Activated naive CD4-positive, alpha-beta T cell treated with anti-CD3 and anti-CD28 coated beads, Interleukin-2, amount 50 U/mL, for 16 hours (primary cell): Measurements from ENCODE around the gene RPL36AL.
"Not testable (repeated sequence)": the region's sequence is repeated elsewhere in the genome, so short reads cannot be mapped to it uniquely, and the experiment has no call there.

ENCODE experiments used
- DNase-seq: peaks from one replicate; pipeline ENCODE4 v3.0.0-alpha.2; 2020

Gene RPL36AL

DNA sequence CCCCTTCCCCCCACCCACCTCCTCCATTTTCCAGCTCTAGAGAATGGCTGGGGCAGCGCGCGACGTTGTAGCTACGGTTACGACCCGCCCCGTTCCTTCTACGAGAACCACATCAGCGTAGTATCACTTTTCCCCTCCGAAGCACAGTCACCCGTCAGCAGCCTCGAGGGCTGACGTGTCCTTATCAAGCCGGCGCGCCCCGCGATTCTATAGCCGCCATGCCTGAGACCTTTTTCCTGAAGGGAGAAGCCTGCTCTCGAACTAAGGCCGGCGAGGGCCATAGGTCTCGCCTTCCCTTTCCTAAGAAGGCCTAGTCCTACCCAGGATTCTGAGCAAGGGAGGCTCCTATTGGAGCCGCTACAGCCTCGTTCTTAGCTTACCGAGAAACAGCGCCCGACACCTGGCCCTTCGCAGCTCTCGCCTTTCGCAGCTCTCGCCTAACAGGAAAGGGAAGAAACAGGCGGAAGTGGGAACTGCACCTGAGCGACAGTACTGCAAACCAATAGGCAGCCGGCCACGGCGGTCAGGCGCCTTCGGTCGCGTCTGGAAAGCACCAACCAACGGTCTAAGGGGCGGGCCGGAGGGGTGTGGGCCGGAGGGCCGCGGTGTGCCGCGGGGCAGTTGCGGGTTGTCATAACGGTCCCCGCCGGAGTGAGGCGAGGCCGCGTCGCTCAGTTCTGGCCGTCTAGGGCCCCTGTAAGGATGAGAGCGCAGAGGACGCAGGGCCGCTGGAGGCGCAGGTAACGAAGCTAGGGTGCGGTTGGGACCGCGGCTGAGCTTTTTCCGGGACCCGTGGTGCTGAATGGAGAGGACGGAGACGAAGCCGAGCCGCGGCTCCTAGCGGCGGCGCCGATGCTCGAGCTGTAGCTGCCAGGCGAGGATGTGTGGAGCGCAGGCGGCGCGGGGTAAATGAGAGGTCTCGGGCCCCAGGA is at the start of gene RPL36AL, which contains the start of gene MGAT2:
Gene RPL36AL, minus strand, starts transcription at position 445 of the 932 bp plus-strand sequence. CDS start 1,522 bp downstream, outside the sequence.
Gene MGAT2, plus strand, starts transcription at position 618 of the 932 bp plus-strand sequence. CDS start 470 bp downstream, outside the sequence.
- DNase-seq: peak; percentile 94

DNA sequence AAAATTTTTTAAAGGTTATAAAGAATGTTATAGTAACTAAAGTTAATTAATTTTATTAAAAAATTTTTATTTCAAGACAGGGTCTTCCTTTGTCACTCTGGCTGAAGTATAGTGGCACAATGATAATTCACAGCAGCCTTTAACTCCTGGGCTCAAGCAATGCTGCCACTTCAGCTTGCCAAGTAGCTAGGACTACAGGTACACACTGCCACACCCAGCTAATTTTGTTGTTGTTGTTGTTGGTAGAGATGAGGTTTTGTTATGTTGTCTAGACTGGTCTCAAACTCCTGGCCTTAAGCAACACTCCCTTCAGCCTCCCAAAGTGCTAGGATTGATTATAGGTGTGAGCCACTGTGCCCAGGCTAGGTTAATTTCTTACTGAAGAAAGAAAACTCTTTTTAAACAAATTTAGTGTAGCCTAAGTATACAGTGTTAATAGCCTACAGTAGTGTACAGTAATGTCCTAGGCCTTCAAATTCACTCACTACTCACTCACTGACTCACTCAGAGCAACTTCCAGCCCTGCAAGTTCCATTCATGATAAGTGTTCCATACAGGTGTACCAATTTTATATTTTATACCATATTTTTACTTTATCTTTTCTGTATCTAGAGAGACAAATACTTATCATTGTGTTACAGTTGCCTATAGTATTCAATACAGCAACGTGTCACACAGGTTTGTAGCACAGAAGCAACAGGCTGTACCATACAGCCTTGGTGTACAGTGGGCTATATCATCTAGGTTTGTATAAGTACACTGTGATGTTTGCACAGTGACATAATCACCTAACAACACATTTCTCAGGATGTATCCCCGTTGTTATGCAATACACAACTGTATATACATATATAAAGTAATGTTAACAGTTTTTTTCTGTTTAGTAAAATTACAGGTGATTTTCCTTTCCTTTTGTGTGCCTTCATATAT is 39.4 kb upstream of the RPL36AL start:
- no peak for DNase-seq

- not testable (repeated sequence) for DNase-seq
Observed at GRCh38 chr14:49657500-49657899, 37.1 kb upstream of the RPL36AL start.

DNA sequence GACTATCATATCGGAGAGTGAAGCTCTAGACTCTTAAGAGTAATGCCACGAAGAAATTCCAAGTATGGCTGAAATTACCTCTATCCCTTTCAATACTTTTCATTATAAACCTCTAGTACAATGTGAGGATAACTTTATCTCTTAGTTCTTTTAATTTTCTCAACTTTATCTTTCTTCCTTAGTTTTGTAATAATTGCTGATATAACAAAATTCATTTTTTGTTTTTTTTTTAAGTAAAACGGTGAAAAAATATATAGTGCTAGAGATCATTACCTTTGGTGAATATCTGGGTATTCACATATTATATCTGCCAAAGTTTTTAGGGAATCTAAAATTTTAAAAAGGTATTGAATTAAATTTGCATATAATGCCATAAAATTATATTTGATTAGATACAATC is 34.1 kb upstream of the RPL36AL start:
- DNase-seq: no peak

GRCh38 chr14:49653508-49653907 is 33.1 kb upstream of the RPL36AL start:
- no peak for DNase-seq

GRCh38 chr14:49642163-49642562 is 21.7 kb upstream of the RPL36AL start:
- DNase-seq: no peak

DNA sequence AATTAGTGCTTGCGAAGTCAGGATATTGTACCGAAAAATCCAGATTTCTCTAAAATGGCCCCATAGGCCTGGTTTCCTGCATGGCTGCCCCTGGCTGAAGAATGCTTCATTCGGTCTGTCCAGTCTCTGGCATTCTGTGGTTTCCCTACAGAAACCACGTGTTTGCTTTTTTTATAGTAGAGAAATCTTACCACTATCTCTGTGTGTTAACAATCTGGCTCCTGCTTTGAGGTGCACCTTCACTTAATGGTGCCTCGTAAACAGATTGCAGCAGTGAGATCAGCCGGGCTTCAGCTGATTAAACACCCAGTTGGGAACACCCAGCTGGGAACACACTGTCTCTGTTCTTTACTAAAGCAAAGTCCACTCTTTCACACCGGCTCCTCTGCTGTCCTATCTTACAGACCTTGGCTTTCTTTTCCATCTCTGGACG is 21.3 kb upstream of the RPL36AL start:
- no peak for DNase-seq

DNA sequence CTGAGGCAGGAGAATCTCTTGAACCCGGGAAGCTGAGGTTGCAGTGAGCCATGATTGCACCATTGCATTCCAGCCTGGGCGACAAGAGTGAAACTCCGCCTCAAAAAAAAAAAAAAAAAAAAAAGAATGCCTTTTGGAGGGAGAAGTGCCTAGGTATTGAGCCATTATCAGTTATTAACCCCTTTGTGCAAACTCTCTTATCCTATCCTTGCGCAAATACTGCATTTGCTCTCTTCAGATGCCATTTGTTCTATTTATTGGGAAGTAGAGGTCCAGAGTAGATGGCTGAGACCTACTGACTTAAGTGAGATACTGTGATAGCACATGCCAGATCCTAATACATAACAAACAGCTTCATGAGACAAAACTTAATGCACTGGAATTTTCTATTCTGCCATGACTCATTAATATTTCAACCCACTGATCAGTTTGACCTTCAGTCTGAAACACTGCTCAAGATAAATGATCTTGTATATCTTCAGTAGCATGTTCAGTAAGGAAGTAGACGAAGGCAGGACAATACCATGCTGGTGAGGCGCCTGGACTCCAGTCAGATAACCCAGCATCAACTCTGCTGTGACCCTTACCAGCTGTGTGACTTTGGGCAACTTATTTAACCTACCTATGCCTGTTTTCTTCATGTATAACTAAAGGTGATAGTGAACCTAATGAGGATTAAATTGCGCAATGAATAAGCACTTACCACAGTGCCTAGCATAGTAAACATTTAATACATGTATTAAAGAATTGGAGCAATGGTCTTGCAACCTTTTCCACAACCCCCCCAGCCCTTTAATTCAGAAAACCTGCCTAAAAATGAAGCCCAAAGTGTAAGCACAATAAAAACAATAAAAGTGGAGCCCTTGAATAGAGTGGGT is 20.4 kb upstream of the RPL36AL start:
- no peak for DNase-seq

- no peak for DNase-seq
Observed at GRCh38 chr14:49637534-49638078, 17.2 kb upstream of the RPL36AL start.

- no peak for DNase-seq
Observed at GRCh38 chr14:49636866-49637265, 16.4 kb upstream of the RPL36AL start.

DNA sequence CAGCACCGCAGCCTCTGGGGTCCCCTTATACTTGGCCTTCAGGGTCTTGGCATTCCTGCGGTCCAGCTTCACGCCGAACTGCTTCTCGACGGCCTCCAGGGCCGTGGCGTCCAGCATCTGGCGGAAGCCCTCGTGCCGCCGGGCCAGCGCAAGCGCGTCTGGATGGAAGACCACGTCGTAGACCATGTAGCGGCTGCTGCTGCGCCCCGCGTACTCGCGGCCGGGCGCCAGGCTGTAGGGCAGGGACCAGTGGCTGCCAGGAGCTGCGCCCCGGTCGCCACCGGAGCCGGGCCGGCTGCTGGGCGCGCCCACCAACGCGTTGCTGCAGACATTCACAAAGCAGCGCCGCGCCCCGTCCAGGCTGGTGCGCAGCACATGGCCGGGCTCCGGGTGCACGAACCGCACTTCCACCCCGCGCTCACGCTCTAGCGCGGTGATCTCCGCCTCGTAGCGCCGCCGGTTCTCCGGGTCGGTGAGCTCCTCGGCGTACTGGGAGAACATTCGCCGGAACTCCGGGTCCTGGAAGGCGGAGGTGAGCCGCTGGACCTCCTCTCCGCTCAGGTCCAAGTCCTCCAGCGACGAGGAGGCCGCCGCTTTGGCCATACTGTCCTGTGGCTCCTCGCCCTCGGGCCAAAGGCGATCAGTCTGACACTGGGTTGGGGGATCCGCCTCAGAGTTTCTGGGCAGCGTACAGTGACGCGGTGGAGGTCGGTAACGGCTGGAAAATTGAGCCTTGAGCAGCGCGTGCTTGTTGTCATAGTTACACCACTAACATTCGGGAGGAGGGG is 14.3 kb upstream of the RPL36AL start, which contains the start of gene DNAAF2:
Gene DNAAF2, minus strand, starts transcription at position 698 of the 788 bp plus-strand sequence. Its CDS starts 95 bp downstream, at position 603.
- peak; percentile 73 for DNase-seq

DNA sequence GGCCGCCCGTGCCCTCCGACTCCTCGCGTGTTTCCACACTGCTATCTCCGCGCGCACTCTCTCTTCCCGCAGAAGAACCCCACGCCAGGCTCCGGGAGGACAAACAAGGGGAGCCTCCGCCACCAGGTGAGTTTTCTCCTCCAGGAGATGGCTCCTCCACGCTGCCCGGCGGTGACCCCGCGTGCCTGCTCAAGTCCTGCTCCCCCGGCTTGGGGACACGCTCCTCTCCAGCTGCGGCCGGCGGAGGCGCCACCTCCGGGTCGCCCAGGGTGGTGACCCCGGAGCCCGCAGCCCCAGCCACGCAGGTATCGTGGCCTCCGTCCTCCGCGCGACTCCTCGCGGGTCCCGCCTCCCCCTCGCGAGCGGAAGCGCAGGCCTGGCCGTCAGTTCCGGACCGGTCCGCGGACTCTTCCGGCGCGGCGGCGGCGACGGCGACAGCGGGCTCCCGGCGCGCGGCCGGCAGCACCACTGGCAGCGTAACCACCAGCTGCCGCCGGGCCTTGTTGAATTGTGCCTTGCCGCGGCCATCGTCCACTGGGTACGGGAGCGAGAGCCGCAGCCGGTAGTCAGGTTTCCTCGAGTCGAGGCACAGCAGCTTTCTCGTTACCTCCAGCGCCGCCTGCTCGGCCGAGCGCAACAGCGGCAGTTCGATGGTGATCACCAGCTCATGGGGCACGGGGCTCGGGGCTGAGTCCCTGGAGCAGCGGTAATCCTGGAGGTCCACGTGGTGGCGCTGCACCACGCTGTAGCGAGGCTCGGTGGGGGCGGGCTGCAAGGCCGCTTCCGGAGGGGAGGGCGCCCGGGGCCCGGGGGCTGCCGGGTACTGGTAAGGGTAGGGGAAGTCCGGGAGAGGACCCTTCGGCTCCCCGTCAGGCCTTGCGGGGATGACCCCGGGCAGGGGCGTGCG is 13.5 kb upstream of the RPL36AL start:
- peak; percentile 96 for DNase-seq

GRCh38 chr14:49623941-49624839 is 3.8 kb upstream of the RPL36AL start:
- DNase-seq: no peak

- DNase-seq: no peak
Observed at GRCh38 chr14:49623387-49623786, 3.0 kb upstream of the RPL36AL start.

DNA sequence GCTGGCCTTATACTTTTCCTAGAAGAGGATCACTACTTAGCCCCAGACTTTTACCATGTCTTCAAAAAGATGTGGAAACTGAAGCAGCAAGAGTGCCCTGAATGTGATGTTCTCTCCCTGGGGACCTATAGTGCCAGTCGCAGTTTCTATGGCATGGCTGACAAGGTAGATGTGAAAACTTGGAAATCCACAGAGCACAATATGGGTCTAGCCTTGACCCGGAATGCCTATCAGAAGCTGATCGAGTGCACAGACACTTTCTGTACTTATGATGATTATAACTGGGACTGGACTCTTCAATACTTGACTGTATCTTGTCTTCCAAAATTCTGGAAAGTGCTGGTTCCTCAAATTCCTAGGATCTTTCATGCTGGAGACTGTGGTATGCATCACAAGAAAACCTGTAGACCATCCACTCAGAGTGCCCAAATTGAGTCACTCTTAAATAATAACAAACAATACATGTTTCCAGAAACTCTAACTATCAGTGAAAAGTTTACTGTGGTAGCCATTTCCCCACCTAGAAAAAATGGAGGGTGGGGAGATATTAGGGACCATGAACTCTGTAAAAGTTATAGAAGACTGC is 1.7 kb upstream of the RPL36AL start:
- no peak for DNase-seq

GRCh38 chr14:49621114-49621881 is 872 bp upstream of the RPL36AL start:
- peak; percentile 67 for DNase-seq

DNA sequence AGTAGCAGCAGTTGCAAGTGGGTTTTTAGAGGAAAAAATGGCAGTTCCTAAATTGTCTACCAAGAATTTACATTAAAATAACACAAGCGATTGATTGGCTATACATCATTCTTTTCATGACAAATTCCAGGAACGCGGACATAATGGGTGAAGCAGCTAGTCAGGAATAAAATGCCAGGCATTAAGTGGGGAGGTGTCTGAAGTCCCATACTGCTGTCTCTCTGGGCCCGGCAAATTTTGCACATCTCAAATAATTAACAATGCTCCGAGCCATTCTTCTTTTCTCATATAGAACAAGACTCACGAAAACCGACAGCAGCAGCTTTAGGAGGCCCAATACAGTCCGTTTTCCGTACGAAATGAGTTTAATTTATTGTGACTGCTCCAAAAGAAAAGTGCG is 696 bp downstream of the RPL36AL start:
- no peak for DNase-seq
